Peyer's patch (tissue), 4 donors: ENCODE data around the gene ADGRL3.

Experiments
- CTCF ChIP-seq, 6 experiments: fragments of 450-650 bp in 4 of 6; fragments of 200-600 bp in 2 of 6; sonication (generic) in 1 of 6; IDR thresholded peaks; one replicate each; pipeline ENCODE4 v1.5.1; 2017 to 2019; ENCODE audit warnings: antibody characterized with exemption in 6 of 6, mild to moderate bottlenecking in 3 of 6, moderate library complexity in 1 of 6
- POLR2A ChIP-seq, 2 donors: fragments of 450-650 bp; IDR thresholded peaks; one replicate each; pipeline ENCODE4 v1.5.1; 2017; ENCODE audit warnings: antibody characterized with exemption in 2 of 2, mild to moderate bottlenecking in 2 of 2, moderate library complexity in 2 of 2

DNA sequence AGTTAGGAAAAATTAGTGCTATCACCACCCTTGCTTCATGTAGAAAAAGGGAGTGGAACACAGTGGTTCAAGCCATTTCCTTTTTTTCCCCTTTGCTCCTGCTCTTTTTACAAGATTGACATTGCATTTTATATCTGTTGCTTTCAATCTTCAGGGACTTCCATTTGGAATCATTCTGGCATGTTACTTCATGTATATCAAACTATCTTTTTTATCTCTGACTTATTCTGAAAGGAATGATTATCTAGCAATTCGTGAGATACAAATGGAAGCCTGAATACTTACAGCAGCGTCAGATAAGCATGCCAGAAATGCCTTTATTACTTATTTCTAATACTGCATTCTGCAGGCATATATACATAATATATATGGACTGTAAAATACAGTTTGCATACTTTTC is 20.4 kb downstream of the ADGRL3 start:
- TF ChIP-seq POLR2A (IDR thresholded peaks at IDR 0.05) (no peak), CTCF (IDR thresholded peaks at IDR 0.05) (no peak)
